HUES48 (cell line): Measurements from ENCODE around the gene TNRC18.

ENCODE experiments used
- H3K27ac ChIP-seq: one replicate; pipeline ENCODE4 v1.7.0; 2013; ENCODE audit warnings: low read depth, low read length, inconsistent platforms
- H3K27me3 ChIP-seq: 2 replicates; pipeline ENCODE4 v1.6.1; 2013; ENCODE audit warnings: mild to moderate bottlenecking, low read length; ENCODE audit not compliant: control insufficient read depth, insufficient read depth
- H3K36me3 ChIP-seq: 2 replicates; pipeline ENCODE4 v1.6.1; 2013; ENCODE audit warnings: low read length; ENCODE audit not compliant: control insufficient read depth, insufficient read depth
- H3K4me1 ChIP-seq: 2 replicates; pipeline ENCODE4 v1.6.1; 2013; ENCODE audit warnings: mild to moderate bottlenecking, low read length; ENCODE audit not compliant: control insufficient read depth, insufficient read depth
- H3K4me3 ChIP-seq: 2 replicates; pipeline ENCODE4 v1.5.1; 2013; ENCODE audit warnings: mild to moderate bottlenecking, low read depth, low read length
- H3K9ac ChIP-seq: 2 replicates; pipeline ENCODE4 v1.6.1; 2013; ENCODE audit warnings: mild to moderate bottlenecking, low read depth, low read length, moderate library complexity
- H3K9me3 ChIP-seq: 2 replicates; pipeline ENCODE4 v1.6.1; 2013; ENCODE audit warnings: low read length; ENCODE audit not compliant: control insufficient read depth, insufficient read depth

TNRC18 gene

GRCh38 chr7:5437348-5437892, 13.8 kb upstream of the TNRC18 start:
- no peak overlapping the region for H3K4me3 ChIP-seq
- H3K27me3 ChIP-seq, result peaks cover 4% of the 10 kb centered on the region; the same call in 1 of the 2 replicates
- no peak overlapping the region for H3K27ac ChIP-seq
- no peaks in the 10 kb centered on the region for H3K36me3 ChIP-seq
- H3K4me1 ChIP-seq, result no peaks in the 10 kb centered on the region
- peaks cover 5% of the 10 kb centered on the region for H3K9me3 ChIP-seq
- H3K9ac ChIP-seq, result no peak overlapping the region

- no peak overlapping the region for H3K27ac ChIP-seq
- H3K9me3 ChIP-seq, result peaks cover 5% of the 10 kb centered on the region
- H3K4me3 ChIP-seq, result no peak overlapping the region
- H3K9ac ChIP-seq, result no peak overlapping the region
- no peaks in the 10 kb centered on the region for H3K36me3 ChIP-seq
- no peaks in the 10 kb centered on the region for H3K4me1 ChIP-seq
- peaks cover 12% of the 10 kb centered on the region for H3K27me3 ChIP-seq
Observed at GRCh38 chr7:5436003-5436678, 12.5 kb upstream of the TNRC18 start.

DNA sequence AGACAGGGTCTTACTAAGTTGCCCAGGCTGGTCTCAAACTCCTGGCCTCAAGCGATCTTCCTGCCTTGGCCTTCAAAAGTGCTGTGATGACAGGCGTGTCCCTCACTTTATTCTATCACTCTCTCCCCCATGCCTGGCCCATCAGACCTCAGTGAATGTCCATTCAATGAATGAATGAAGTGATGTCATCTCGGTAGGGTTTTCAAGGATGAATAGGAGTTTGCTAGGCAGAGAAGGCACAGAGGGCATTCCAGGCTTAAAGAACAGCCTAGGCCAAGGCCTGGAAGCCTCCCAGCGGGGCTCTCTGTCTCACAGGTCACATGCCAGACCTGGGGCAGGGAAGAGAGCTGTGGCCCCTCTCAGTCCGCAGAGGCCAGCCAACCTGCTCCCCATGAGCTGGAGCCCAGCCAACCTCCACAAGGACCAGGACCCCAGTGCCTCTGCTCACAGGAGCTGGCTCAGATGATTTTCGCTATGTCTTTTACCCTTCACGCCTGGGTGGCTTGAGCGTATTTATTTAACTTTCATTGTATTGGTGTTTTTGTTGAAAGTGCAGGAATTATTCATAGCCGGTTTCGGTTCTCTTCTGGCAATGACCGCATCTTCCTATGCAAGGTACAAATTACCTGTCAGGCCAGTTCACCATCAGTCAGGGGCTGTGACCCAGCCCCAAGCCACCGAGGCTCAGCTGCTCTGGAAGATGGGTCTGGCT, 11.8 kb upstream of the TNRC18 start:
- Histone ChIP-seq H3K9ac (no peak overlapping the region), H3K4me3 (no peak overlapping the region), H3K27me3 (peaks cover 18% of the 10 kb centered on the region), H3K9me3 (peaks cover 5% of the 10 kb centered on the region), H3K27ac (no peak overlapping the region), H3K36me3 (no peaks in the 10 kb centered on the region), H3K4me1 (no peaks in the 10 kb centered on the region)

DNA sequence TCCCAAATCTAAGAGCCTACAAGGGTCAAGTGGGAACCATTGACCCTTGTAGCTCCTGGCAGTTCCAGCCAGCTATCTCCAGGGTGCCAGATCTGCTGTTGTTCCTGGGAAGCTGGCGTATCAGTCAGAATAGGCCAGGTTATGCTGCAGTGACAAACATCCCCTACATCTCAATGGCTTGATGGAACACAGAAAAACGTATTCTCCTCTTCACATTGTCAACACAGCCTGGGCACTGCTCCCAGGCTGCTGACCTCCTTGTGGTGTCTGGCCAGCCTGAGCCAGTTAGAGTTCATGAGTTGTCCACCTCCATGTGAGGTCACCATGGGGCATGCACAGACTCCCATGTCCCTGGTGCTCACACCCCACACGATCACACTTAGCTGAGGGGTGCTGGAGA, 9.5 kb upstream of the TNRC18 start:
- H3K9me3 ChIP-seq, result peaks cover 5% of the 10 kb centered on the region
- no peak overlapping the region for H3K4me3 ChIP-seq
- no peak overlapping the region for H3K27ac ChIP-seq
- no peak overlapping the region for H3K9ac ChIP-seq
- H3K36me3 ChIP-seq, result no peaks in the 10 kb centered on the region
- peaks cover 12% of the 10 kb centered on the region; the same call in 1 of the 2 replicates for H3K4me1 ChIP-seq
- H3K27me3 ChIP-seq, result peaks cover 41% of the 10 kb centered on the region

- no peaks in the 10 kb centered on the region for H3K36me3 ChIP-seq
- H3K27ac ChIP-seq, result no peak overlapping the region
- peaks cover 5% of the 10 kb centered on the region for H3K9me3 ChIP-seq
- H3K4me3 ChIP-seq, result no peak overlapping the region
- peaks cover 46% of the 10 kb centered on the region for H3K27me3 ChIP-seq
- H3K4me1 ChIP-seq, result peaks cover 13% of the 10 kb centered on the region; the same call in 1 of the 2 replicates
- no peak overlapping the region for H3K9ac ChIP-seq
Observed at GRCh38 chr7:5432691-5433090, 9.1 kb upstream of the TNRC18 start.

DNA sequence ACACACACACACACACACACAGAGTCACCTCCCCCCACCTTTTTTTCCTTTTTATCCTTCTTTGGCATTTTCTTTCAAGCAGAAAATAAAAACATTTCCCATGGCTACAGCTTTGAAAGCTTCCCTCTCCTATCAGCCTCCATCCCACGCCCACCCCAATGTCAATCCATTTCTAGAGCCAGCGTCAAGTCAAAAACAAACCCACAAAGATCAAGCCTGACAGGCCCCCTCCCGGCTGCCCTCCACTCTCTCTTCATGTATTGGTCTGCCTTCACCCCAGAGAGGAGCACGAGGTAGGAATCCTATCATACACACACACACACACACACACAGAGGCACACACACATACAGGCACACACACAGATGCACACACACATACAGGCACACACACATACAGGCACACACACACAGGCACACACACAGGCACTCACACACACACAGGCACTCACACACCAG, 8.0 kb upstream of the TNRC18 start:
- H3K36me3 ChIP-seq, result no peaks in the 10 kb centered on the region
- H3K27ac ChIP-seq, result no peak overlapping the region
- H3K9me3 ChIP-seq, result no peaks in the 10 kb centered on the region; the same call in 1 of the 2 replicates
- no peak overlapping the region for H3K9ac ChIP-seq
- peaks cover 54% of the 10 kb centered on the region for H3K27me3 ChIP-seq
- H3K4me1 ChIP-seq, result peaks cover 13% of the 10 kb centered on the region; the same call in 1 of the 2 replicates
- H3K4me3 ChIP-seq, result no peak overlapping the region

- H3K4me1 ChIP-seq, result peaks cover 16% of the 10 kb centered on the region
- peaks cover 60% of the 10 kb centered on the region for H3K27me3 ChIP-seq
- H3K9me3 ChIP-seq, result no peaks in the 10 kb centered on the region
- no peak overlapping the region for H3K9ac ChIP-seq
- H3K27ac ChIP-seq, result no peak overlapping the region
- H3K36me3 ChIP-seq, result no peaks in the 10 kb centered on the region
- H3K4me3 ChIP-seq, result no peak overlapping the region; the same call in 1 of the 2 replicates
Observed at GRCh38 chr7:5430612-5430947, 6.9 kb upstream of the TNRC18 start.

DNA sequence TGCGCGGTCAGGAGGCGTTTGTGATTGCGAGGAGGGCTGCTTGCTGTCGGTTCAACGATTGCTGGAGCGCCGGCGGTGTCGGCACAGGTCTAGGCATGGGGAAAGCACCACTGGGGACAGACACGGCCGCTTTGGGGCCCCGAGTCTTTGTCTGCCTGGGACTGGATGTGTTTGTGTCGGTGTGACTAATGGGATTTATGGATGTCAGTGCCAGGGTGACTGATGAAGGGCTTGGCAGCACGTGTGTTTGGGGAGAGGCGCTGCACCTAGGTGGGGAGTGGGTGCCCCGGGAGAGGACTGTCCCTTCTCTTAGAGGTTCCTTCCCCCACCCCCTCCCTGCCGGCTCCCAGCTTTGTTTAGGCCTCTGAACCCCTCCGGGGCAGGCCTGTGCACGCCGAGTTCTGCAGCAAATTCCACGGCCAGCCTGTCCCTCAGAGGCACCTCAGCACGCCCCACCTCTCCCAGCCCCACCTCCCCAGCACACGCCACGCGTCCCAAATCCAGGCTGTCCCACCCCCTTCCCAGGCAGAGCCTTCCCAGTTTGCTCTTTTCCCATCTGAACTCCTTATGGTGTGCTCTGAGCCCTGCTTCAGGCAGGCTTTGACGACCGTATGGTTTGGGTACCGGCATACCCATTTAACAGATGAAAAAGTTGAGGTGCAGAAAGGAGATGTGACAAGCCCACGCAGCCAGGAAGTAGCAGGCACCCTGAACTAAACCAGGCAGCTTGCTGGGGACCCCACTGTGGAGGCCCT, 6.4 kb upstream of the TNRC18 start:
- H3K4me3 ChIP-seq, result peak overlapping the region; percentile 78
- H3K4me1 ChIP-seq, result peaks cover 16% of the 10 kb centered on the region
- H3K27ac ChIP-seq, result peak overlapping the region; percentile 77
- no peaks in the 10 kb centered on the region for H3K9me3 ChIP-seq
- H3K9ac ChIP-seq, result peak overlapping the region; percentile 14; the same call in 1 of the 2 replicates
- no peaks in the 10 kb centered on the region for H3K36me3 ChIP-seq
- peaks cover 63% of the 10 kb centered on the region for H3K27me3 ChIP-seq

DNA sequence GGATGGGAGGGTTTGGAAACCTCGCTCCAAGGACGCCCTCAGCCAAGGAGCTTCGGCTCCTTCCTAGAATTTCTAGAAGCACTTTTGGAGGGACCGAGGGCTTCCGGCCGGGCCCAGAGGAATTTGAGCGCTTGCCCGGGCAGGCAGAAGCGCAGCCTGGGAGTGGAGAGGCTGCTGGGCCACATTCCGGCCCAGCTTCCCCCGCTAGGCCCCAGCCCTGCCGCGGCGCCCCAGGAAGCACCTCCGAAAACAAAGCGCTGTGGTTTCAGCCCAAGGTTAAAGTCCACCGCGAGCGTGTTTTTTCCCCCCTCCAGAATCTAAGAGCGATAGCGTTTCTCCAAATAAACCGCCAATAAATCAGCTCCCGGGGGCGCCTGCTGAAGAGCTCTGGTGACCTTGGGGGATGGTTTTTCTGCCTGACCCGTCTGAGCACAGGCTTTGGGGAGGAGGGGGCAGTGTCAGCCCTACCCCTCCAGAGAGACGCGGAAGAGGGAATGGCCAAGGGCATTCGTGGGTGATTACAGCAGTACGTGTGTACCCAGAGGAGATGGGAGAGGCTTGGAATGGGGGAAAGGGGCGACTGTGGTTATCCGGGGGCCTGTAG, 5.7 kb upstream of the TNRC18 start:
- Histone ChIP-seq H3K9ac (peak overlapping the region; percentile 14; the same call in 1 of the 2 replicates), H3K27ac (peak overlapping the region; percentile 77), H3K4me3 (peak overlapping the region; percentile 78), H3K9me3 (no peaks in the 10 kb centered on the region), H3K36me3 (no peaks in the 10 kb centered on the region), H3K4me1 (peaks cover 16% of the 10 kb centered on the region), H3K27me3 (peaks cover 68% of the 10 kb centered on the region)

DNA sequence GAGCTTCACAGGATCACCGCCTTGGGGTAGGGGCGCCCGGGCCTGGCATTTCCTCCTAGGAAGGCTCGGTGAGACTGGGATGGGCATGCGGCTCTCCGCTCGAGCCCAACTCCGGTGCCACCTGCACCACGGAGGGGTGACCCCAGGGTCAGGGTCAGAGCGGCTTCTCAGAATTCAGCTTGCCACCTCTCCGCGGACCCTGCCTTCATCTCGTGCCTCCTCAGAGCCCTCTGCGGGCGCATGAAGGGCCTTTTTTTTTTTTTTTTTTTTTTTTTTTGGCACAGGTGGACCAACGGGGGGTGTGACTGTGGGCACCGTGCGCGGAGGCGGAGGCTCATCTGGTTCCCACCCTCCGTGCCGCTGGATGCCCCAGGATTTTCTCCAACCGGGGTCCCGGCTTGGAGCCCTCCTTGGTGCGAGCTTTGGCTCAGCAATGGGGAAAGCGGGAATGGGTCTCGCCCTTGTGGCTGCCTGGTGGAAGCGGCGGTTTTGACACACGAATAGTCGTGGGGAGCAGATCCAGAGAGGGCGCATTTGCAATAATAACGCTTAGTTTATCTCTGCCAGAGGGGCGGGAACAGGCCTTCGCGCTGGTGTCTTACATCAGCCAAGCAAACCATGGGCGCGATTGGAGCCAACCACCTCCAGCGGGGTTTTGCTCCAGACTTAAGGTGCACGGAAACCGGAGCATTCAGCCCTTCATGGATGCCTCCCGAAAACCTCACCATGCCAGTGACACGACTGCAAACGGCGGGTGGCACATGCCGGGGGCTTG, 5.0 kb upstream of the TNRC18 start:
- H3K9ac ChIP-seq, result peak overlapping the region; percentile 79; the same call in 1 of the 2 replicates
- H3K27me3 ChIP-seq, result peaks cover 68% of the 10 kb centered on the region
- H3K27ac ChIP-seq, result peak overlapping the region; percentile 98
- H3K9me3 ChIP-seq, result no peaks in the 10 kb centered on the region
- H3K36me3 ChIP-seq, result no peaks in the 10 kb centered on the region
- H3K4me1 ChIP-seq, result peaks cover 16% of the 10 kb centered on the region
- peak overlapping the region; percentile 78 for H3K4me3 ChIP-seq
